ENCODE results near the gene MEP1B. TPM values are rescaled to one million over a fixed set of nuclear protein-coding genes. Genes with fewer than 3 reads are reported as not detected.

Gene MEP1B
- total RNA-seq, 4 donors from 2014 or later = not detected

GRCh38 chr18:32167980-32168730, 21.7 kb upstream of the MEP1B start:
- no peak for TF ChIP-seq CTCF (IDR thresholded peaks at IDR 0.05; ENCODE audit: low read depth)

- TF ChIP-seq CTCF (IDR thresholded peaks at IDR 0.05; ENCODE audit: low read depth) = no peak
Observed at GRCh38 chr18:32173654-32174053, 16.2 kb upstream of the MEP1B start.

- TF ChIP-seq CTCF (IDR thresholded peaks at IDR 0.05; ENCODE audit: low read depth) = no peak
Observed at GRCh38 chr18:32174719-32175118, 15.1 kb upstream of the MEP1B start.

- no peak for TF ChIP-seq CTCF (IDR thresholded peaks at IDR 0.05; ENCODE audit: low read depth)
Observed at GRCh38 chr18:32175265-32175664, 14.6 kb upstream of the MEP1B start.

GRCh38 chr18:32177530-32177929, 12.3 kb upstream of the MEP1B start:
- no peak for TF ChIP-seq CTCF (IDR thresholded peaks at IDR 0.05; ENCODE audit: low read depth)

- no peak for TF ChIP-seq CTCF (IDR thresholded peaks at IDR 0.05; ENCODE audit: low read depth)
Observed at GRCh38 chr18:32183503-32183902, 6.3 kb upstream of the MEP1B start.

- no peak for TF ChIP-seq CTCF (IDR thresholded peaks at IDR 0.05; ENCODE audit: low read depth)
Observed at GRCh38 chr18:32190209-32190608, 370 bp downstream of the MEP1B start.
